Stomach (tissue), 9 donors: ENCODE data around the gene ASPHD1. TPM values are rescaled to one million over a fixed set of nuclear protein-coding genes. Genes with fewer than 3 reads are reported as not detected.
A peak's percentile ranks its signal among the peaks of the same experiment; 100 is the strongest.

Source experiments
- DNase-seq, 2 donors: peaks; one replicate each; pipeline versions ENCODE4 v3.0.0 to v3.0.0-alpha.2; 2013 to 2019
- H3K27ac ChIP-seq, 5 donors: fragments of 200-600 bp in 4 of 5; sonication (generic) in 4 of 5; one replicate each; pipeline ENCODE4 v1.5.1; 2013 to 2019; ENCODE audit warnings: mild to moderate bottlenecking in 1 of 5, moderate library complexity in 1 of 5
- H3K27me3 ChIP-seq, 3 donors: fragments of 200-600 bp; sonication (generic); one replicate each; pipeline ENCODE4 v1.5.1; 2017 to 2019; ENCODE audit warnings: mixed run types in 1 of 3
- H3K36me3 ChIP-seq, 4 donors: fragments of 200-600 bp; sonication (generic); 1 replicate in 3 of 4; 2 replicates in 1 of 4; pipeline ENCODE4 v1.5.1; 2016 to 2019
- H3K4me1 ChIP-seq, 4 donors: fragments of 200-600 bp; sonication (generic); one replicate each; pipeline ENCODE4 v1.5.1; 2016 to 2019
- H3K4me3 ChIP-seq, 4 donors: fragments of 200-600 bp; sonication (generic) in 3 of 4; one replicate each; pipeline ENCODE4 v1.5.1; 2016 to 2019; ENCODE audit warnings: mild to moderate bottlenecking in 1 of 4
- H3K9me3 ChIP-seq, 4 donors: fragments of 200-600 bp; sonication (generic); one replicate each; pipeline ENCODE4 v1.5.1; 2016 to 2019
- EP300 ChIP-seq: sonication (generic); formaldehyde crosslinking; IDR thresholded peaks from one replicate; pipeline ENCODE4 v1.6.1; 2017; ENCODE audit warnings: antibody characterized with exemption
- POLR2A ChIP-seq, 4 donors: fragments of 450-650 bp; IDR thresholded peaks; one replicate each; pipeline ENCODE4 v1.6.1; 2016; ENCODE audit warnings: antibody characterized with exemption in 4 of 4, control low read depth in 2 of 4, mild to moderate bottlenecking in 1 of 4, moderate library complexity in 1 of 4
- POLR2AphosphoS5 ChIP-seq, 3 donors: sonication (generic); formaldehyde crosslinking; IDR thresholded peaks; one replicate each; pipeline ENCODE4 v1.6.1; 2016; ENCODE audit warnings: antibody characterized with exemption in 3 of 3
- WGBS, 5 donors: extraction: QIAGEN DNeasy Blood & Tissue Kit in 3 of 5; methylation state at CpG; one replicate each; pipeline versions ENCODE4 v1.1.5 to v1.1.7; 2013 to 2018; 5-methylcytosine and 5-hydroxymethylcytosine counted together
- intact Hi-C: fragments of 100-400 bp; cut with DNase I; formaldehyde crosslinking; loops from one replicate; pipeline ENCODE4 v1.15.1; 2023; ENCODE audit warnings: low total_unique reads
- polyA plus RNA-seq, 3 donors: library from polyadenylated mRNA; stranded (reverse); fragments of 200-250 nt; gene quantifications; one replicate each; pipeline ENCODE4 v1.2.3, GENCODE V29; 2013
- total RNA-seq, 5 donors: library from RNA; depleted of rRNA; stranded (reverse); fragments of >200 nt; gene quantifications; one replicate each; pipeline versions ENCODE4 v1.1.0 to v1.2.3, GENCODE V29; 2014 to 2016
- TF ChIP-seq, protein P1 (sequence below), 7 experiments: fragments of 450-650 bp in 4 of 7; fragments of 200-600 bp in 3 of 7; sonication (generic) in 3 of 7; IDR thresholded peaks; one replicate each; pipeline ENCODE4 v1.5.1; 2016 to 2019; ENCODE audit warnings: antibody characterized with exemption in 7 of 7, control low read depth in 2 of 7, mild to moderate bottlenecking in 1 of 7
- donor health status: healthy with polysubstance abuse.
- donor health status: Bipolar disorder and iron deficiency.
- donor health status: healthy.

Gene ASPHD1
- total and polyA plus RNA-seq, 8 donors: 4.5 to 29.8 (median 11.3) TPM; not detected in 2

DNA sequence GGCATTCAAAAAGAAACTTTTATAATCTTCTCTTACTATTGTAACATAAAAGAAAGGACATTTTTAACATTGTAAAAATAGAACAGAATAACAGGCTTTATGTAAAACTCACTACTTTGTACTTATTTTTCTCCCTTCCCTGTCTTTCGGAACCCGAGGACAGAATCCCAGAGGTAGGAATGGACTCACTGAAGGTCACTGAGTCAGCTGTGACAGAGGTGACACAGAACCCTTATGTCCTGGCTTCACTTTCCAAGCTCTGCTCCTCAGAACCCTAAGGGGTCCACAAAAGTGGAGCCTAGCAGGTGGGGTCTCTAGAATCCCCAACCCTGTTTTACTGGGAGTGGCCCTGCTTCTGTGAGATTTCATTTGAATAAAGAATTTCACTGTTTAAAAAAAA, 22.0 kb downstream of the ASPHD1 start:
- TF ChIP-seq EP300: no peak
- TF ChIP-seq, protein P1, sequence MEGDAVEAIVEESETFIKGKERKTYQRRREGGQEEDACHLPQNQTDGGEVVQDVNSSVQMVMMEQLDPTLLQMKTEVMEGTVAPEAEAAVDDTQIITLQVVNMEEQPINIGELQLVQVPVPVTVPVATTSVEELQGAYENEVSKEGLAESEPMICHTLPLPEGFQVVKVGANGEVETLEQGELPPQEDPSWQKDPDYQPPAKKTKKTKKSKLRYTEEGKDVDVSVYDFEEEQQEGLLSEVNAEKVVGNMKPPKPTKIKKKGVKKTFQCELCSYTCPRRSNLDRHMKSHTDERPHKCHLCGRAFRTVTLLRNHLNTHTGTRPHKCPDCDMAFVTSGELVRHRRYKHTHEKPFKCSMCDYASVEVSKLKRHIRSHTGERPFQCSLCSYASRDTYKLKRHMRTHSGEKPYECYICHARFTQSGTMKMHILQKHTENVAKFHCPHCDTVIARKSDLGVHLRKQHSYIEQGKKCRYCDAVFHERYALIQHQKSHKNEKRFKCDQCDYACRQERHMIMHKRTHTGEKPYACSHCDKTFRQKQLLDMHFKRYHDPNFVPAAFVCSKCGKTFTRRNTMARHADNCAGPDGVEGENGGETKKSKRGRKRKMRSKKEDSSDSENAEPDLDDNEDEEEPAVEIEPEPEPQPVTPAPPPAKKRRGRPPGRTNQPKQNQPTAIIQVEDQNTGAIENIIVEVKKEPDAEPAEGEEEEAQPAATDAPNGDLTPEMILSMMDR (IDR thresholded peaks at IDR 0.05): no peak
- TF ChIP-seq POLR2A (IDR thresholded peaks at IDR 0.05): no peak
- intact Hi-C loops: no loop called here
- H3K27me3 ChIP-seq: no peaks in the 10 kb centered on the region
- H3K4me1 ChIP-seq: peaks cover 17 to 39% (median 27%) of the 10 kb centered on the region in 4 donors
- H3K4me3 ChIP-seq: no peak overlapping the region
- no peaks in the 10 kb centered on the region for H3K9me3 ChIP-seq
- 92 to 98% (median 95%) methylated on average over 2 of the region's 2 CpGs for WGBS, 5 donors
- peaks cover 4 to 63% (median 59%) of the 10 kb centered on the region in 4 donors for H3K36me3 ChIP-seq
- DNase-seq: no peak
- H3K27ac ChIP-seq: no peak overlapping the region

DNA sequence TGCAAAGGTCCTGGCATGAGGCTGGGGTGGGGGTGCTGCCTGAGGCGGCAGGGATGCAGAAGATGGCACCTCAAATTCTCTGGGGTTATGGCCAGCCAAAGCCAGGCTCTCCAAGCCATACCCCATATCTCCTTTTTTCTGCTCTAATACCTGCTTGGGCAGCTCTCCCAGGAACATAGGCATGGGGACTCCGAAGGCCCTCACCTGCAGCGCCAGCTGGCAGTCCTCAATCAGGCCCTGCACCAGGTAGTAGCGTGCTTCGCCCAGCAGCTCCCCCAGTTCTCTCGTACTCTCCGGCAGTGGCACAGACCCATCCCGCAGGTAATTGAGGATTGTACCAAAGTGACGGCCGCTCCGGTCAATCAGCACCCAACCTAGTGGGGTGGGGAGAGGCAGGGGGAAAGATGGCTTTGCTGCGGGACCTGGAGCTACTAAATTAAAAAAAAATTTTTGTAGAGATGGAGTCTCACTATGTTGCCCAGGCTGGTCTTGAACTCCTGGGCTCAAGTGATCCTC, 22.8 kb downstream of the ASPHD1 start:
- Histone ChIP-seq H3K27me3 (no peaks in the 10 kb centered on the region), H3K27ac (no peak overlapping the region), H3K36me3 (peaks cover 4 to 56% (median 53%) of the 10 kb centered on the region in 4 donors), H3K4me1 (peaks cover 20 to 44% (median 30%) of the 10 kb centered on the region in 4 donors), H3K9me3 (no peaks in the 10 kb centered on the region), H3K4me3 (no peak overlapping the region)
- 95 to 98% (median 96%) methylated on average over 12 of the region's 12 CpGs for WGBS, 5 donors
- DNase-seq: no peak
- TF ChIP-seq POLR2A (IDR thresholded peaks at IDR 0.05) (no peak), EP300 (no peak)
- TF ChIP-seq, protein P1 (IDR thresholded peaks at IDR 0.05): no peak
- intact Hi-C loops: no loop called here

DNA sequence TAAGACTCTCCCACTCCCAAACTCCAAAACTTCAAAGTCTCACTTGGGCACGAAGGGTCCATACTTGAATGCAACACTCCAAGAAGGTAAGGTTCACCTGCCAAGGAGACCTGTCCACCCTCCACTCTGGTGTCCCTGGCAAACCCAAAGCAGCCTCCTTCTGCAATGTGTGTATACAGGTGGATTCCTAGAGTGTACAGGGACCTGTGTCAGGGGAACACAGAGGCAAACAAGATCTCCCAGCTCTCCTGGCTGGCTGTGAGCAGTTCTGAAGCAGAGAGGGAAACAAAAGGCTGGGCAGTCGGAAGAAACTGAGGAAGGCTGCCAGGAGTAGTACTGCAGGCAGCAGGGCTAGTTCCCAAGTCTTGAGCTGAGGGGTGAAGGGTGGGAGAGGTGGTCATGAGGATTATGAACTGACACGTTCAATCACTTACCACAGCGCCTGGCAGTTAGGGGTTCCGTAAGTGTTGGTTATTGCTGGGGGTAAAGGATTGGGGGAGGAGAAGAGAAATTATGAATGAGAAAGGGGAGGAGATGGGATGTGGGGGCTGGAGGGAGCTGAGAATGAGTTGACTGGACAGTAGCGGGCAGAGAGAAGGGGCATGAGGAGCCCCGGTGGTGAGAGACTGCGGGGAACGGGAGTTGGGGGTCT, 24.9 kb downstream of the ASPHD1 start:
- Histone ChIP-seq H3K27ac (peak overlapping the region in 4 of 5 donors; percentile 84 to 92 (median 90)), H3K9me3 (no peaks in the 10 kb centered on the region), H3K36me3 (peaks cover 0 to 36% (median 31%) of the 10 kb centered on the region in 4 donors), H3K4me3 (peak overlapping the region; percentile 97 to 100 (median 98)), H3K4me1 (peaks cover 20 to 44% (median 30%) of the 10 kb centered on the region in 4 donors), H3K27me3 (no peaks in the 10 kb centered on the region)
- intact Hi-C loops: no loop called here
- DNase-seq: peak in 1 of 2 donors; percentile 35
- TF ChIP-seq, protein P1 (IDR thresholded peaks at IDR 0.05): no peak
- TF ChIP-seq POLR2A (IDR thresholded peaks at IDR 0.05) (no peak), POLR2AphosphoS5 (IDR thresholded peaks at IDR 0.05) (no peak), EP300 (no peak)
- WGBS, 5 donors: 4 to 12% (median 6%) methylated on average over 7 to 9 of the region's 9 CpGs

DNA sequence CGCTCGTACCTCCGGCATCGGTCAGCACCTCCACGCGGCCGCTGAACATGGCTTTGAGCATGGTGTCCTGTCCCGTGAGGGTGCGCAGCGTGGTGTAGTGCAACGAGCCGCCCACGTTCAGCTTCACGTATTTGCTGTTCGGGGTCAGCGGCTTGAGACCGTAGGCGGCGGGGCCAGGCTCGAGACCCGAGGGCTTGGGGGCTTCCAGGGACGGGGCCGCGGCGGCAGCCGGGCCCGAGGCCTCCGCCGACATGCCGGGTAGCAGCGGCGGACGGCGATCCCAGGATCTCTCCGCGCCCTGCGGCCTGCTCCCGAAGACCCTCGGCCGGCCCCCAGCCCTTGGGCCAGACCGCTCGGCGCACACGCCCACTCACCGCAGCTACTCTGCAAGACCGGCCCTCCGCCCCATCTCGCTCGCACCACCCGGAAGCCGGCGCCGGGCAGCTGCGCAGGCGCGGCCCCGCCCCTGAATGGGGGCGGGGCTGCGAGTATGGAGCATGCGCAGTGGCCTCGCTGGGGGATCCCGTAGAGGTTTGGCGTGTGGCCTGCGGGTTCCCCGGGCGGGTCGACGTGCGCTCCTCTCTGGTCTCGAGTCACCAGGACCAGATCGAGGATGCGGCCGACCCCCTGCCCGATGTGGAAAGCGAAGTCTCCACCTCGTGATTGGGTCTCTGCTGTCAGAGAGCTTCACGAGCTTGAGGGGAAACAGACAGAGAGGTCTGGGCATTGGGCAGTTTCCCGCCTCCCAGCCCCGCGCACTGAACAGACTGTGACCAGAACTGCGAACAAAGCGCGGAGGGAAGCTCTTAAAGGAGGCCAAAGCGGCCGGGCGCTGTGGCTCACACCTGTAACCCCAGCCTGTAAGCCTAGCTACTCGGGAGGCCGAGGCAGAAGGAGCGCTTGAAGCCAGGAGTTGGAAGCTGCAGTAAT, 25.8 kb downstream of the ASPHD1 start, which contains the start of gene KCTD13:
Gene KCTD13 (minus strand): TSS at position 446 of the 930 bp plus-strand sequence. CDS start 193 bp downstream, at position 253.
- Histone ChIP-seq H3K9me3 (no peaks in the 10 kb centered on the region), H3K4me1 (peaks cover 20 to 44% (median 30%) of the 10 kb centered on the region in 4 donors), H3K4me3 (peak within 1 kb of the TSS; percentile 97 to 100 (median 98)), H3K27me3 (no peaks in the 10 kb centered on the region), H3K27ac (peak within 1 kb of the TSS; percentile 84 to 92 (median 91)), H3K36me3 (peaks cover 0 to 27% (median 23%) of the 10 kb centered on the region in 4 donors)
- 0 to 1% (median 0%) methylated on average over 36 to 89 of the region's 89 CpGs for WGBS, 5 donors
- TF ChIP-seq EP300 (no peak), POLR2A (IDR thresholded peaks at IDR 0.05) (peak in 2 of 4 donors; percentile 10 to 25), POLR2AphosphoS5 (IDR thresholded peaks at IDR 0.05) (peak in 2 of 3 donors; percentile 89 to 92)
- TF ChIP-seq, protein P1 (IDR thresholded peaks at IDR 0.05): no peak
- intact Hi-C loops: no loop called here
- peak; percentile 88 to 95 for DNase-seq
